Keratinocyte (primary cell): ENCODE results near the gene MALSU1.

Source experiments
- EZH2 ChIP-seq: IDR thresholded peaks from one replicate; pipeline ENCODE4 v1.6.1; 2012; ENCODE audit warnings: inconsistent platforms, mild to moderate bottlenecking, low read length, moderate library complexity
- TF ChIP-seq, protein P1 (sequence below), 3 experiments: IDR thresholded peaks in 1 of 3; conservative IDR thresholded peaks in 1 of 3; optimal IDR thresholded peaks in 1 of 3; 2 replicates in 2 of 3; 3 replicates in 1 of 3; pipeline versions ENCODE3 to v1.5.1; 2011; ENCODE audit warnings: low read length in 3 of 3, mild to moderate bottlenecking in 3 of 3, moderate library complexity in 2 of 3, control low read depth in 1 of 3, inconsistent platforms in 1 of 3; ENCODE audit not compliant: insufficient read depth in 2 of 3; ENCODE audit errors: extremely low read depth in 1 of 3

DNA sequence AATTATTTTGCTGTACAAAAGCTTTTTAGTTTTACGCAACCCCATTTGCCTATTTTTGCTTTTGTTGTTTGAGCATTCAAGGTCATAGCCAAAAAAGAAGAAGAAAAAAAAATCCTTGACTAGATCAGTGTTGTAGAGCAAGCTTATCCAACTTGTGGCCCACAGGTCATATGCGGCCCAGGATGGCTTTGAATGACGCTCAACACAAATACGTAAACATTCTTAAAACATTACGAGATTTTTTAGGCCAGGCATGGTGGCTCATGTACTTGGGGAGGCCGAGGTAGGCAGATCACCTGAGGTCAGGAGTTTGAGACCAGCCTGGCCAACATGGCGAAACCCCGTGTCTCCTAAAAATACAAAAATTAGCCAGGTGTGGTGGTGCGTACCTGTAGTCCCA is 8.1 kb upstream of the MALSU1 start:
- TF ChIP-seq, protein P1, sequence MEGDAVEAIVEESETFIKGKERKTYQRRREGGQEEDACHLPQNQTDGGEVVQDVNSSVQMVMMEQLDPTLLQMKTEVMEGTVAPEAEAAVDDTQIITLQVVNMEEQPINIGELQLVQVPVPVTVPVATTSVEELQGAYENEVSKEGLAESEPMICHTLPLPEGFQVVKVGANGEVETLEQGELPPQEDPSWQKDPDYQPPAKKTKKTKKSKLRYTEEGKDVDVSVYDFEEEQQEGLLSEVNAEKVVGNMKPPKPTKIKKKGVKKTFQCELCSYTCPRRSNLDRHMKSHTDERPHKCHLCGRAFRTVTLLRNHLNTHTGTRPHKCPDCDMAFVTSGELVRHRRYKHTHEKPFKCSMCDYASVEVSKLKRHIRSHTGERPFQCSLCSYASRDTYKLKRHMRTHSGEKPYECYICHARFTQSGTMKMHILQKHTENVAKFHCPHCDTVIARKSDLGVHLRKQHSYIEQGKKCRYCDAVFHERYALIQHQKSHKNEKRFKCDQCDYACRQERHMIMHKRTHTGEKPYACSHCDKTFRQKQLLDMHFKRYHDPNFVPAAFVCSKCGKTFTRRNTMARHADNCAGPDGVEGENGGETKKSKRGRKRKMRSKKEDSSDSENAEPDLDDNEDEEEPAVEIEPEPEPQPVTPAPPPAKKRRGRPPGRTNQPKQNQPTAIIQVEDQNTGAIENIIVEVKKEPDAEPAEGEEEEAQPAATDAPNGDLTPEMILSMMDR (optimal IDR thresholded peaks at IDR 0.05 in 1 of 3, IDR thresholded peaks at IDR 0.05 in 1 of 3, conservative IDR thresholded peaks at IDR 0.05 in 1 of 3; ENCODE audit: extremely low read depth in 1 of 3, insufficient read depth in 2 of 3, low read length in 3 of 3), result no peak
- no peak for TF ChIP-seq EZH2
